Sigmoid colon (tissue), 4 donors: ENCODE measurements around the gene CTNND2.

Experiments
- CTCF ChIP-seq, 4 experiments: fragments of 450-650 bp in 3 of 4; fragments of 200-600 bp in 1 of 4; IDR thresholded peaks; one replicate each; pipeline ENCODE4 v1.5.1; 2016 to 2019; ENCODE audit warnings: antibody characterized with exemption in 4 of 4, mild to moderate bottlenecking in 3 of 4, moderate library complexity in 2 of 4
- EP300 ChIP-seq, 4 donors: sonication (generic); formaldehyde crosslinking; IDR thresholded peaks; one replicate each; pipeline ENCODE4 v1.6.1; 2017; ENCODE audit warnings: antibody characterized with exemption in 4 of 4

GRCh38 chr5:11026543-11026942 lies 877.7 kb downstream of the CTNND2 start:
- no peak for TF ChIP-seq CTCF (IDR thresholded peaks at IDR 0.05)
- TF ChIP-seq EP300 (IDR thresholded peaks at IDR 0.05) = no peak
